ENCODE measurements around the gene PDGFC. TPM values are rescaled to one million over a fixed set of nuclear protein-coding genes. Genes with fewer than 3 reads are reported as not detected.

The PDGFC gene
- total and polyA plus RNA-seq, 9 donors = 18.6 to 58.0 (median 36.2) TPM

DNA sequence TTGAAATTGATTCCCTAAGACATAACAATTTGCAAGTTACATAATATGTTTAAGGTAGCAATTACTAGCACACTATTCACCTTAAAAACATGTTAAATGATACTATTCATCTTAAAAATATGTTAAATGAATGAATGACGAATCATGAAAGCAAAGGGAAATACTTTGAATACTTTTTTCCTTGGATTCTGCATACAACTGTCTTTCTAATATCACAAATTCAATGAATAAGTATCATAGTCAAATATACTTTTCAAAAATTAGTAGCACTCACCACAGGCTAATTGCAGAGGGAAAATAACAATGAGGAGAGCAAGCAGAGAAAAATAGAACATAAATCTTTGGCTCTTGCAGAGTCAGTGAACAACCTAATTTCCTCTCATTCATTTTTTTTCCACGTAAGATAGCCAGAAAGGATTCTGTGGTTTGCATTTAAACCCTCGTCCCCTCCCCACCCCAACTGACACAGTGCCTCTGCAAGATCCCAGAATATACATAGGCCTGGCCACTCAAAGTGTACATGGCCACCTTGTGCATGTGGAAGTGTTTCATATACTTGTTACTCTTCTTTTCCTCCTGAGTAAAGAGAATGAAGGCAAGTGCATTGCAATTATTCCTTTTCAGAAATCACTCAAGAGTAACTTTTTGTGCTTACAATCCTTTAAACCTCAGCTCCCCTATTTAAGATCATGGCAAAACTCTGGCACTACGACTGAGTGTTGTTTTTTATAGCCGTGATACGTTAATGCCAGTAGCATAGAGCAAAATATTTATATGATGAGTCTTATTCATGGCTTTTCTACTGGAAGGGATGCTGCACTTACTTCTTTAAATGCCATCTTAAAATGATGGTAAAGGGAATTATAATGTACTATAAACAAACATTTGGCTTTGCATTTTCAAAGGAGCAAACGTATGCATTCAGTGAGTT, 236.4 kb downstream of the PDGFC start:
- H3K4me1 ChIP-seq (ENCODE audit: insufficient read depth) = no peaks in the 10 kb centered on the region
- H3K36me3 ChIP-seq = no peaks in the 10 kb centered on the region
- H3K9me3 ChIP-seq = no peaks in the 10 kb centered on the region
- intact Hi-C loops (cut with DNase I) = no loop called here
- TF ChIP-seq EP300 (IDR thresholded peaks at IDR 0.05) (no peak), CTCF (IDR thresholded peaks at IDR 0.05) (no peak), POLR2A (IDR thresholded peaks at IDR 0.05) (no peak)
- H3K4me3 ChIP-seq = no peak overlapping the region
- no peak for DNase-seq
- 71 to 84% (median 73%) methylated on average over 7 of the region's 7 CpGs for WGBS, 3 donors
- no peaks in the 10 kb centered on the region for H3K27me3 ChIP-seq
- H3K27ac ChIP-seq = no peak overlapping the region

DNA sequence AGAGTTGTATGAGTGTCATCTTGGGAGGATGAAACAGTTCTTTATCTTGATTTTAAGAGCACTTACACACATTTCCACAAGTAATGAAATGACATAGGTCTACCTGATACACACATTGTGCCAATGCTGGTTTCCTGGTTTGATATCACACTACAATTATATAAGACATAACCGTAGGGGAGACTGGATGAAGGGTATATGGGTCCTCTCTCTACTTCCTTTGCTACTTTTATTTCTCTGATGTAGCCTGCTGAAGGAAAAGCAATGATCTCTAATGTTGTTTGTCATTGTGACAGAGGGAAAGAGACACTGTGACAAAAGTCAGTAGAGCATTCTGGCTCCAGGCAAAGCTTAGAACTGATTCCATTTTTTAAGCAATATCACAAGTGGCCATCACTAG, 238.0 kb downstream of the PDGFC start:
- Histone ChIP-seq H3K4me1 (ENCODE audit: insufficient read depth) (no peaks in the 10 kb centered on the region), H3K4me3 (no peak overlapping the region), H3K27me3 (no peaks in the 10 kb centered on the region), H3K36me3 (no peaks in the 10 kb centered on the region), H3K9me3 (no peaks in the 10 kb centered on the region), H3K27ac (no peak overlapping the region)
- intact Hi-C loops (cut with DNase I) = no loop called here
- TF ChIP-seq POLR2A (IDR thresholded peaks at IDR 0.05) (no peak), EP300 (IDR thresholded peaks at IDR 0.05) (no peak), CTCF (IDR thresholded peaks at IDR 0.05) (no peak)
- DNase-seq = no peak
- 92 to 98% (median 96%) methylated on average over 1 of the region's 1 CpG for WGBS, 3 donors

GRCh38 chr4:156732634-156733033, 239.0 kb downstream of the PDGFC start:
- intact Hi-C loops (cut with DNase I) = no loop called here
- no peak for DNase-seq
- WGBS, 3 donors = 92 to 96% (median 94%) methylated on average over 6 of the region's 6 CpGs
- TF ChIP-seq EP300 (IDR thresholded peaks at IDR 0.05) = no peak
- TF ChIP-seq POLR2A (IDR thresholded peaks at IDR 0.05) = no peak
- Histone ChIP-seq H3K4me1 (ENCODE audit: insufficient read depth) (no peaks in the 10 kb centered on the region), H3K9me3 (no peaks in the 10 kb centered on the region), H3K4me3 (no peak overlapping the region), H3K36me3 (no peaks in the 10 kb centered on the region), H3K27ac (no peak overlapping the region), H3K27me3 (no peaks in the 10 kb centered on the region)

DNA sequence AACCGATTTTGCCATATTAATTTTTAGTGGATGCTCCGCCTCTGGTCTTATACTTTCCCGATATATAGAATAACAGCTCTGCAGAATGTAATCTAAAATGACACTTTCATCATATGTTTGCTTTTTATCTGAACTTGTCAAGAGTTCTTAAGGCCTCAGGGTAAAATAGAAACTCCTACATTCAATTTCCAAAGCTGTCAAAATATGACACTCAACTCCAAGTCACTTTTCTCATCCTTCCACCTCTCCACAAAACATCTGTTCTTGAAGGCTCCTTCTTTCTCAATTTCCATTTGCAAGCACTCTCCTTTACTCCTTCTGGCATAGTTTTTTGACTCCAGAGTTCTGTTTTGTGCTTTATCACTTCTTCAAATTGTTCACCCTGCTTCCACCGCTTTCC, 242.2 kb downstream of the PDGFC start:
- no peak for TF ChIP-seq POLR2A (IDR thresholded peaks at IDR 0.05)
- TF ChIP-seq CTCF (IDR thresholded peaks at IDR 0.05) = no peak
- no peak for TF ChIP-seq EP300 (IDR thresholded peaks at IDR 0.05)
- no peaks in the 10 kb centered on the region for H3K36me3 ChIP-seq
- 91 to 94% (median 91%) methylated on average over 4 of the region's 4 CpGs for WGBS, 3 donors
- no peak overlapping the region for H3K4me3 ChIP-seq
- H3K4me1 ChIP-seq (ENCODE audit: insufficient read depth) = no peaks in the 10 kb centered on the region
- H3K27me3 ChIP-seq = no peaks in the 10 kb centered on the region
- no peak for DNase-seq
- intact Hi-C loops (cut with DNase I) = no loop called here
- H3K9me3 ChIP-seq = no peaks in the 10 kb centered on the region
- no peak overlapping the region for H3K27ac ChIP-seq

DNA sequence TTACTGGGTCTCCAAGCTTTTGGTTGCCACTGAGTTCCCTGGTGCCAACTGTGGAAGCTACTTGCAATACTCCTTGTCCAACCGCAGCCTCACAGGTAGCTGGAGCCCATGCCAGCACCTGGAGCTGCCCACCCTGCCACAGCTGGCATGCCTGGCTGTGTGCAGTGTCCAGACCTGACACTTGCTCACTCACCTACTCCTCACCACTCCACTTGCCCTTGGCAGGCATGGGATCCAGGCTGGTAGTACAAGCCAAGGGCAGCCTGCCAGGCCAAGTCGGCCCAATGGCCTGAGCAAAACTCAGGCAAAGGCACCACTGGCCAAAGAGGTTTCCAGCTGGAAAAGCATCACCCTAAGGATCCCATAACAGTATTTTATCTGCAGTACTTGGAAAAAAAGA, 246.3 kb downstream of the PDGFC start:
- Histone ChIP-seq H3K9me3 (no peaks in the 10 kb centered on the region), H3K27me3 (no peaks in the 10 kb centered on the region), H3K4me1 (ENCODE audit: insufficient read depth) (no peaks in the 10 kb centered on the region), H3K27ac (no peak overlapping the region), H3K4me3 (no peak overlapping the region), H3K36me3 (no peaks in the 10 kb centered on the region)
- WGBS, 3 donors = 67 to 85% (median 81%) methylated on average over 2 of the region's 2 CpGs
- intact Hi-C loops (cut with DNase I) = no loop called here
- no peak for TF ChIP-seq POLR2A (IDR thresholded peaks at IDR 0.05)
- no peak for TF ChIP-seq EP300 (IDR thresholded peaks at IDR 0.05)
- TF ChIP-seq CTCF (IDR thresholded peaks at IDR 0.05) = no peak
- no peak for DNase-seq
